Epithelial cell of esophagus (primary cell): Measurements from ENCODE around the gene AOC1.
"Not testable (repeated sequence)": the region's sequence is repeated elsewhere in the genome, so short reads cannot be mapped to it uniquely, and the experiment has no call there.

Experiments
- DNase-seq: peaks from one replicate; pipeline ENCODE4 v3.0.0; 2010; ENCODE audit warnings: low read depth
- H3K4me3 ChIP-seq: 2 replicates; pipeline ENCODE4 v1.5.1; 2011; ENCODE audit warnings: mild to moderate bottlenecking, low read length, control low read depth
- TF ChIP-seq, protein P1 (sequence below): IDR thresholded peaks from 2 replicates; pipeline ENCODE4 v1.5.1; 2011; ENCODE audit warnings: low read depth, mild to moderate bottlenecking, low read length, control low read depth, inconsistent platforms; ENCODE audit not compliant: insufficient read depth; ENCODE audit errors: missing control alignments

Gene AOC1, protein sequence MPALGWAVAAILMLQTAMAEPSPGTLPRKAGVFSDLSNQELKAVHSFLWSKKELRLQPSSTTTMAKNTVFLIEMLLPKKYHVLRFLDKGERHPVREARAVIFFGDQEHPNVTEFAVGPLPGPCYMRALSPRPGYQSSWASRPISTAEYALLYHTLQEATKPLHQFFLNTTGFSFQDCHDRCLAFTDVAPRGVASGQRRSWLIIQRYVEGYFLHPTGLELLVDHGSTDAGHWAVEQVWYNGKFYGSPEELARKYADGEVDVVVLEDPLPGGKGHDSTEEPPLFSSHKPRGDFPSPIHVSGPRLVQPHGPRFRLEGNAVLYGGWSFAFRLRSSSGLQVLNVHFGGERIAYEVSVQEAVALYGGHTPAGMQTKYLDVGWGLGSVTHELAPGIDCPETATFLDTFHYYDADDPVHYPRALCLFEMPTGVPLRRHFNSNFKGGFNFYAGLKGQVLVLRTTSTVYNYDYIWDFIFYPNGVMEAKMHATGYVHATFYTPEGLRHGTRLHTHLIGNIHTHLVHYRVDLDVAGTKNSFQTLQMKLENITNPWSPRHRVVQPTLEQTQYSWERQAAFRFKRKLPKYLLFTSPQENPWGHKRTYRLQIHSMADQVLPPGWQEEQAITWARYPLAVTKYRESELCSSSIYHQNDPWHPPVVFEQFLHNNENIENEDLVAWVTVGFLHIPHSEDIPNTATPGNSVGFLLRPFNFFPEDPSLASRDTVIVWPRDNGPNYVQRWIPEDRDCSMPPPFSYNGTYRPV

GRCh38 chr7:150852371-150852905 is at the start of gene AOC1:
Gene AOC1, plus strand, starts transcription at chr7:150852517. Its CDS starts 3,954 bp downstream, at chr7:150856471.
- DNase-seq: no peak
- H3K4me3 ChIP-seq: no peak within 1 kb of the TSS
- TF ChIP-seq, protein P1, sequence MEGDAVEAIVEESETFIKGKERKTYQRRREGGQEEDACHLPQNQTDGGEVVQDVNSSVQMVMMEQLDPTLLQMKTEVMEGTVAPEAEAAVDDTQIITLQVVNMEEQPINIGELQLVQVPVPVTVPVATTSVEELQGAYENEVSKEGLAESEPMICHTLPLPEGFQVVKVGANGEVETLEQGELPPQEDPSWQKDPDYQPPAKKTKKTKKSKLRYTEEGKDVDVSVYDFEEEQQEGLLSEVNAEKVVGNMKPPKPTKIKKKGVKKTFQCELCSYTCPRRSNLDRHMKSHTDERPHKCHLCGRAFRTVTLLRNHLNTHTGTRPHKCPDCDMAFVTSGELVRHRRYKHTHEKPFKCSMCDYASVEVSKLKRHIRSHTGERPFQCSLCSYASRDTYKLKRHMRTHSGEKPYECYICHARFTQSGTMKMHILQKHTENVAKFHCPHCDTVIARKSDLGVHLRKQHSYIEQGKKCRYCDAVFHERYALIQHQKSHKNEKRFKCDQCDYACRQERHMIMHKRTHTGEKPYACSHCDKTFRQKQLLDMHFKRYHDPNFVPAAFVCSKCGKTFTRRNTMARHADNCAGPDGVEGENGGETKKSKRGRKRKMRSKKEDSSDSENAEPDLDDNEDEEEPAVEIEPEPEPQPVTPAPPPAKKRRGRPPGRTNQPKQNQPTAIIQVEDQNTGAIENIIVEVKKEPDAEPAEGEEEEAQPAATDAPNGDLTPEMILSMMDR: no peak

DNA sequence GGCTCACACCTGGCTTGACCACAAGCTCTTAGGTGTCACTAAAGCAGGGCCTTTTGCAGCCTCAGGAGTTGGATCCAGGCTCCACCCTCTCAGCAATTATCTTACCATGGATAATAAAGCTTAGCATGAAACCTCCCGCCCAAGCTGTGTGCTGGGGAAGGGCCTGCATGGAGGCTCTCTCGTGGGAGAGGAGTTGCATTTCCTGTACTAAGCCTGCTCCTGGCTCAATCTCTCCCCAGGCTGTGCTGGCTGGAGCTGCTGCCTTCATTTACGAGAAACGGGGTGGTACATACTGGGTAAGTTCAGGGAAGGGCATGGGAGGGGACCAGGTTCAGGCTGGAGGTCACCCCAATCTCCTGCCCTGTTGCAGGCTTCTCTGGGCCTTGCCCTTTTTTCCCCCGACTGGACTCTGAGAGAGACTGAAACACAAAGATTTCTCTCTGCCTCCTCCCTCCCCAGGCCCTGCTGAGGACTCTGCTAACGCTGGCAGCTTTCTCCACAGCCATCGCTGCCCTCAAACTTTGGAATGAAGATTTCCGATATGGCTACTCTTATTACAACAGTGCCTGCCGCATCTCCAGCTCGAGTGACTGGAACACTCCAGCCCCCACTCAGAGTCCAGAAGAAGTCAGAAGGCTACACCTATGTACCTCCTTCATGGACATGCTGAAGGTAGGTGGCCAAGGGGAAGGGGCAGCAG is 49.0 kb upstream of the AOC1 start:
- TF ChIP-seq, protein P1: no peak
- no peak for DNase-seq
- H3K4me3 ChIP-seq: no peak overlapping the region

DNA sequence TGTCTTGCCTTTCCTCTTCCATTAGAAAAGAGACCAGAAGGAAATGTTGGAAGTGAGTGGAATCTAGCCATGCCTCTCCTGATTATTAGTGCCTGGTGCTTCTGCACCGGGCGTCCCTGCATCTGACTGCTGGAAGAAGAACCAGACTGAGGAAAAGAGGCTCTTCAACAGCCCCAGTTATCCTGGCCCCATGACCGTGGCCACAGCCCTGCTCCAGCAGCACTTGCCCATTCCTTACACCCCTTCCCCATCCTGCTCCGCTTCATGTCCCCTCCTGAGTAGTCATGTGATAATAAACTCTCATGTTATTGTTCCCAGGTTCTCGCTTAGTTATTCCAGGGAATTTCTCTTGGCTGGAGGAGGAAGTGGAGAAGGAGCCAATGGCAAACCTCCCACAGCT is 47.5 kb upstream of the AOC1 start:
- no peak overlapping the region for H3K4me3 ChIP-seq
- TF ChIP-seq, protein P1: no peak
- no peak for DNase-seq

- TF ChIP-seq, protein P1: no peak
- H3K4me3 ChIP-seq: no peak overlapping the region
- DNase-seq: no peak
These were observed 46.5 kb upstream of the AOC1 start for GRCh38 chr7:150805864-150806263.

DNA sequence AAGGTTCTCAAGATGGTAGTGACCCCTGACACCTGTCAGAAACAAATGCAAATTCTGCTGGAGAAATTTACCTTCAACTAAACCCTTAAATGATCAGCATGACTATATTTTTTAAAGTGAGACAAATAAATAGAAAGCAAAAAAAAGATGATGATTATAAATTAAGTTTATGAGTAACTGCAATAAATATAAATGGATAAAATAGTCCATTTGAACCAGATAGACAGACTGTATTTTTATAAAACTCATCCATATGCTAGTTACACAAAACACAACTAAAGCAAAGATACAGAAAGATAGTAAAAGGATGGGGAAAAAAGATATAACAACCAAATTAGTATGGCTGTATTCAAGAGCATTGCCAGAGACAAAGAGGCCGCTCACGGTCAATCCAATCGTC is 45.9 kb upstream of the AOC1 start:
- no peak overlapping the region for H3K4me3 ChIP-seq
- TF ChIP-seq, protein P1: no peak
- no peak for DNase-seq

- DNase-seq: no peak
- H3K4me3 ChIP-seq: no peak overlapping the region
- TF ChIP-seq, protein P1: no peak
These were observed 45.5 kb upstream of the AOC1 start for GRCh38 chr7:150806863-150807262.

- DNase-seq, H3K4me3 ChIP-seq: not testable (repeated sequence)
These were observed 44.5 kb upstream of the AOC1 start for GRCh38 chr7:150807616-150808438.
